HG03025 (cell line): ENCODE data around the gene NF1.

Experiments used
- ATAC-seq: cut with Tn5 transposase; IDR thresholded peaks from one replicate; pipeline ENCODE4 v1.9.1; 2021; ENCODE audit warnings: mild to moderate bottlenecking, moderate library complexity; ENCODE audit not compliant: unreplicated experiment, low FRiP score

Gene NF1

DNA sequence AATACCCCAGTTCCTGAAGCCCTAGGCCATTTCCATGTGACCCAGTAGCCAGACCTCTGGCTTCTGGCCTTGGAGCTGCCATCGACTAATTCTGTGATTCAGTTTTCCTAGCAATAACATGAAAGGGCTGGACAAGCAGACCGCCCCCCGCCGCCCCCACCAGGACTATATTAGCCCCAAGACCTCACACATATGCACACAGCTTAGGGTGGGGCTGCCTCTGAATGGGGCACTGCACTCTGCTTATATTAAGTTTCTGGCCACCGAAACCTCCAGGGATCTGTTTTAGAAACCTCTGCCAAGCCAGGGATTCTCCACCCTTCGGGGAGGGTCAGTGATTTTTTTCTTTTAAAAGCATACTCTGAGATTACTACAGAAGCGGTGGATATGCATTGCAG, 299.0 kb downstream of the NF1 start:
- ATAC-seq, result no peak

DNA sequence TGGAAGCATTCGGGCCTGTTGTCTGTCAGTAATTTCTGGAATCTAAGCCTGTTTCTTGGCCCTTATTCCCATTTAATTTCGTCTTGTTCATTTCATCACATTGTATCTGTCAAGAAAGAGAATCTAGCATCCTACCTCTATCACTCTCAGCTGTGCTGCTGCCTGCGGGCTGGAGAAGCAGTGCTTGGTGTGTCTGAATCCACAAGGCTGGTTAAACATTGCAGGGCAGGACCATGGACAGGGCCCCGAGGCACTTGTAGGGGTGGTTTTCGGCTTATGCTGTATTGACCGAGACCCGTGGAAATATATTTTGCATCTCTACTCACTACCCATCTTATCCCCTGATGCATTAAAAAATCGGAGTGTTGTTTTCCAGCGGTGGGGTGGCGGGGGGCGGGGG, 299.8 kb downstream of the NF1 start:
- no peak for ATAC-seq

DNA sequence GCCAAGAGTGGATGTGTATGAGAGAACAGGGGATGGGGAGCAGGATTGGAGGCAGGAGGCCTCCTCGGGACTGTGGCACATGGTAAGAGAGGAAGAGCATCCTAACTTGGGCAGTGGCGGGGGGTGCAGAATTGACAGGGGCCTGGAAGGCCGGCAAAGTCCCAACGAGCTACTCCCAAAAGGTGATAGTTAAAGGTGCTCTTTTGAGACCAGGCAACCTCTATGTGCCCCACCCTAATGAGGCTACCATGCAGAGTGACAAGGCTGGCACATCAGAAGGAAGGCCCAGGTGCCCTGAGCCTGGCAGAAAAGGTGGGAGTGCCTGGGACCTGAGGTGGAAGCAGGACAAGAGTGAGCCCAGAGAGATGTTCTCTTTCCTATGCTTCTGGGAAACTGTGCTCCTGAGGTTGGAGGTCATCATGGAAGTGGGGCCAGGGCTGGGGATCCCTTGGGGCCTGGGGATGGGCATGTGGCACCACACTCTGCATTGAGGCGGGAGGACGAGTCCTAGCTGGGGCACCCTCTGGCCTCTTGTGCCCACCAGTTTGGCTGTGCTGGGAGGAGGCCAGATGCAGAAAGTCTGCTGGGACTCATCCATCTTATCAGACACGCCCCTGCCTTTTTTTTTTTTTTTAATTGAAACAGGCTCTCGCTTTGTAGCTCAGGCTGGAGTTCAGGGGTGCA, 302.6 kb downstream of the NF1 start:
- no peak for ATAC-seq

DNA sequence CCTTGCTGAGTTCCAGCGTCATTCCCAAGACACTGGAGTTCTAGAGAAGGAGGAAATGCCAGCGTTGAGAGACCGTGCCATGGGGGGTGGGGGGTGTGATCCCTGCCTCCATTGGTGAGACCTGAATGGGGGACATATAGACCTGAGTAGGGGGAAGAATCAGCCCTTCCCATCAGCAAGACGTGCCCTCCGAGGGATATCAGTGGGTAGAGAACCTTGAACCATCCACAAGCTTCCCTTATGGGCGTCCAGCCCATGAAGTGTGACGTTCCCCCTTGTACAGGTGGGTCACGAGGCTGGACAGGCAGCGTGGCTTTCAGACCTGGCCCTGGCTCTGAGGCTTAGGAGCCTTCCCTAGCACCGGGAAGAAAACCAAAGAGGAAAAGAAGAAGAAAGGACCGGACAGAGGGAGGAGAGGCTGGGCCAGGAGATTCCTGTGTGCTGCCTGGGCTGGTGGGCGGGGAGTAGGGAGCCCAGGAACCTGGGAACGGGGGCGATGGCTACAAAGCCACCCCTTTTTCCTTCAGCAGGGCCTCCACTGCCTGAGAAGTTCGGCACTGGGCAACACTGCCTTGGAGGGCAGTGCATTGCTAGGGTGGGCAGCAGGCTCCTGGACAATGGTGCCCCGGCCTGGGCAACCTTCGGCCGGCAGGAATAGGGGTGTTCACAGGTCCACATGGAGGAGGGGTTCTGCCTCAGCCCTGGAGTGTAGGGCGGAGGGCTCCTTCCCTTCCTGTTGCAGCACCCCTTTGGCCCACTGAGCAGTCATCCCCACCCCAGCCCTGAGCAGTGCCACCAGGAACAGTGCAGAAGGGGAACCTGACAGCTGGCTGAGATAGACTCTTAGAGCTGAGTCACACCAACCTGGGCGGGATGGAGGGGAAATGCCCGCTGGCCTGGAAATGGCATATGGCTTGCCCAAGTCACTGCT, 303.9 kb downstream of the NF1 start:
- no peak for ATAC-seq

DNA sequence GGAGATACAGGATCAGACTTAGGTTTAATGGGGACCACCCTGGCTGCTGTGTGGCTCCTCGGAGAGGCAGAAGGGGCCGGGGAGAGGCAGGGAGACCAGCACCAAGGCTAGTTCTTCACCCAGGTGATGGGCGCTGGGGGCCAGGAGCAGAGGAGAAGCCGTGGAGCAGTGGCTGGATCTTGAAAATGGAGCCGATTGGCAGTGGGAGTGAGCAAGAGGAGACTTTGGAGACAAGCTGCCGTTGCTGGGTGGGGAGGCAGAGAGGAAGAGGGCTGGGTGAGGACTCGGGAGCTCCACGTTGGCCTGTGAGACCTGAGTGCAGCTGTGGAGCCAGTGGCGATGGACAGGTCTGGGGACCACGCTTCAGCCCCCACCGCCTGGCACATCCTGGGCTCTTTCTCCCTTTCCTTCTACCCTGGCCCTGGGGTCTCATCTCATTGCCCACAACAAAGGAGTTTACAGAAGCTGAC, 305.7 kb downstream of the NF1 start:
- ATAC-seq, result no peak

DNA sequence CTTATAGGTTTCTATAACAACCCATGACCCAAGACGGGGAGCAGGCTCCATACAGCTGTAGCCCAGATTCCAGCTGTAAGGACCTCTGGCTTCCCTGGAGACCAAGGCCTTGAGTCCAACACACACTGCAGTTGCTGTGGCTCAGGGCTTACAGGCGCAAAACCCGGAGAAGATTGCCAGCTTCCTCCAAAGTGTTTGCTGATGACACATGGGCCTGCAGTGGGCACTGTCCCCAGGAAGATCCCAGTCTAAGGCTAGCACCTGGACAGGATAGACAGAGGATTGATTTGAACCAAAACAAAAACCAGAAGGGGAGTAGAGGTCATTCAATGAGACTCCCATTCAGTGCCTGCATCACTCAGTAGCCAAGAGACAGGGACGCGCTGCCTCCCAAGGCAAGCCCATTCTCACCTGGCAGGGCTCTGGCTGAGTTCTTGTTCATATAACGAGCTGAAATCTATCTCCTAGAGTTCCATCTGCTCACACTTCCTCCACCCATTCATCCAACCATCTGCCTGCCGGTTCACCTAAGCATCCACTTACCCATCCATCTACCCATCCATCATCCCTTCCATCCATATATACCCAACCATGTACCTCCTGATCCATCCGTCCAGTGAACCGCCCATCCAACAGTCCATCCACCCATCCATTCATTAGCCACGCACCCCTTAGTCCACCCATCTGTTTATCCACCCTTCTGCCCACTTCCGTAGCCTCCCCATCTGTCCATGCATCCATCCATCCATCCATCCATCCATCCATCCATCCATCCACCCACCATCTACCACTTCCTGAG, 306.9 kb downstream of the NF1 start:
- no peak for ATAC-seq

DNA sequence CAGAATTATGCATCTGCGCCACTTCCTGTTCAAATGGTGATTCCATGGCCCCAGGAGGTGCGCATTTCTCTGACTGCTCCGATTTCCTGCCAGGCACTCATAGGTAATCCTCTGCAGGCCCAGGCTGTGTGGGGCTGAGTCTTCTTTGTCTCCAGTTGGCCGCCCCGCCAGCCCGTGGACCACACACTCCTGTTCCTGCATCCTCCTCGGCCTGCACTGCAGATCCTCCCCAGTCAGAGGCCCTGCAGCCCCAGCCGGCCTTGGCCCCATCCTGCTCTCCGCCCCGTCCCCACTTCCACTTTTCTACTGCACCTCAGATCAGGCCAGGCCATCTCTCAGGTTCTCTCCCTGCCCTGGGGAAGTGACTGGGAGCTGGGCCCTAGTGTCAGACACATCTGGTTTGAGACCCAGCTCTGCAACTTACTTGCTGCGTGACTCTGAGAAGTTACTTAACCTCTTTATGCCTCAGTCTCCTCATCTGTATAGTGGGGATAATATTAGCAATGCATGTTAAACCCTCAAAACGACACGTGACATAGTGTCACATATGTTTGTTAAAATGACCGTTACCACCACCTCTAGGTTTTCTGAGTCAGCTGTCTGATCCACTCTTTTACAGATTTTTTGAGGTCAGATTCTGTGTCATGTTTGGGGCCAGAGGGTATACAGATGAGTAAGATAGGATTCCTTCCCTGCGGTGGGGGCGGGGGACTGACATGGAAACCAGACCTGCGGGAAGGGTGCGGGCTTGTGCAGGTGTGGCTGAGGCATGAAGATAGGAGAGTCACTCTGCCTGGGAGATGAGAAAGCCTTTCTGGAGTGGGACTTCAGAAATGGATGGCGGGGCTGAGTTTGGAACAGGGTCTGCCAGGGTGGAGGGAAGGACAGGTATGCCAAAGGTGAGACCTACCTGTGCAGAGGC, 309.5 kb downstream of the NF1 start:
- ATAC-seq, result no peak

DNA sequence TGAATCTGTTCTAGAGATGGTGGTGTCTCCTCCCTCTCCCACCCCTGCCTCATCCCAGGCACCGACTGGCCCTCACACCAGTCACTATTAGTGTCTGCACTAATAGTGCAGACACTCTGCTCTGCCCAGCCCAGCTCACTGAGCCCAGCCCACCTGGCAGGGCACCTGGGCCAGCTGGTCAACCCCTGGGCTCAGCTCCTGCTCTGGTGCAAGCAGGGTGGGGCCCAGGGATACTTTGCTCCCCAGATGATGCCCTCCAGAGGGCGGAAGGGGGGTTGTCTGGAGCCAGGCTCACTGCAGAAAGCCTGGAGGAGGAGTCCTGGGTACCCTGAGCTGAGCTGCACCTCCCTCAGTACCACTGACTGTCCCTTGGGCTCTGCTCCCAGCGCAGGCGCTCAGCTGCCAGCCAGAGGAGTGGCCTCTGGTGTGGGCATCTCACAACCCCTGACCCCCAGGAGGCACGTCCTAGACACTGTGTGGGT, 311.2 kb downstream of the NF1 start:
- ATAC-seq, result no peak

DNA sequence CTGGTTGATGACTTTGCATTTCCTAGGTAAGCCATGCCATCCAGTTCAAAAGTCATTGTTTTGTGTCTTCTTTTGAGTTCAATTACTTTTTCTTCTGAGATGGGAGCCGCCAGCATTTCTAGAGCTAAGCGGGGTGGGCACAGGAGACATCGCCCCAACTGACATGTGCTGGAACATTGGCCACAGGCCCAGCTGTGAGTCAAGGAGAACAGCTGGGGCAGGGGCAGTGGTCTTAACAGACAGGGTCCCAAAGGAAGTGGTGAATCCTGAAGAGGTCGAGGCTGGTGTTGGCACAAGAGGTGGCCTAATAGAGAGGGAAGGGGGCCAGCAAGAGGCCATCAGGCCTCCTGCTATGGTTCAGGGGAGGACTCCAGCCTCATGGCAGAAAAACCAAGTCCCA, 313.8 kb downstream of the NF1 start:
- ATAC-seq, result no peak

DNA sequence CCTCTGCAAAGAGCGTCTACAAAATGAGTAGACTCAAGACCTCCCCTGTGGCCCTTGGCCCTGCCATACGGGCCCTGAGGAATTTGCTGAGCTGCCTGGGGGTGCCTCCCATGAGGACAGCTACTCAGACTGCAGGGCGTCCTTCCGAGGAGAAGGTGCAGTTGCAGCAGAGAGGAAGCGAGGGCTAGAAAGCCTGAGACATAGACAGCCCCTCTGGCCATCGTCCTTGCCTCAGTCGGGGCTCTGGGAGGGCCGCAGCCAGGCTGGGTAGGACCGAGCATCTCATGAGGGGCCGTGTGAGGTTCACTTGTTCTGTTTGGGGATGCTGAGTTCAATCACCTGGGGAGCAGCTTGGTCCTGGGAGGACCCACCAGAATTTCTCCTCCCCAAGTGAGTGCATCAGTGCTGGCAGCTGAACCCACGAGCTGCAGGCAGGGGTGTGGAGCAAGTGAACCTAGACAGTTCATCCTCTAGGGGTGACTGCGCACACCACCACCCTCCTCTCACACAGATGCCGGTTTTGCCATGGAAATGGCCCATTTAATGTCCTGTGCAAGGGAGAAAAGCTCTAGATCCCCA, 317.0 kb downstream of the NF1 start:
- ATAC-seq, result no peak

DNA sequence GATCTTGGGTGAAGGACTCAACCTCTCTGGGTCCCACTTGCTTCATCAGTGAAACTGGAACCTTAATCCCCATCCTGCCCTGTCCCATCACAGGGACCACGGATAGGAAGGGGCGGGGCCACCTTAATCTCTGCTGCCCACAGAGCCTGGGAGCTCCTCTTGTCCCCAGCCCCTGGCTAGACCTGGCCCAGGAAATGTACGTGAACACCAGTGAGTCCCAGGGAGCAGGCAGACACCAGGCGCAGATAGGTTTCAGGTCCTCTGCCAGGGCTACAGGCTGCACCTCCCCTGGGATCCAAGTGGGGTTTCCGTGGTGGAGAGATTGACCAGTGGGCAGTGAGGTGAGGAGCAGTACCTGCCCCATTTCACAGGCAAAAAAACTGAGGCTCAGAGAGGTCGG, 317.7 kb downstream of the NF1 start:
- no peak for ATAC-seq

DNA sequence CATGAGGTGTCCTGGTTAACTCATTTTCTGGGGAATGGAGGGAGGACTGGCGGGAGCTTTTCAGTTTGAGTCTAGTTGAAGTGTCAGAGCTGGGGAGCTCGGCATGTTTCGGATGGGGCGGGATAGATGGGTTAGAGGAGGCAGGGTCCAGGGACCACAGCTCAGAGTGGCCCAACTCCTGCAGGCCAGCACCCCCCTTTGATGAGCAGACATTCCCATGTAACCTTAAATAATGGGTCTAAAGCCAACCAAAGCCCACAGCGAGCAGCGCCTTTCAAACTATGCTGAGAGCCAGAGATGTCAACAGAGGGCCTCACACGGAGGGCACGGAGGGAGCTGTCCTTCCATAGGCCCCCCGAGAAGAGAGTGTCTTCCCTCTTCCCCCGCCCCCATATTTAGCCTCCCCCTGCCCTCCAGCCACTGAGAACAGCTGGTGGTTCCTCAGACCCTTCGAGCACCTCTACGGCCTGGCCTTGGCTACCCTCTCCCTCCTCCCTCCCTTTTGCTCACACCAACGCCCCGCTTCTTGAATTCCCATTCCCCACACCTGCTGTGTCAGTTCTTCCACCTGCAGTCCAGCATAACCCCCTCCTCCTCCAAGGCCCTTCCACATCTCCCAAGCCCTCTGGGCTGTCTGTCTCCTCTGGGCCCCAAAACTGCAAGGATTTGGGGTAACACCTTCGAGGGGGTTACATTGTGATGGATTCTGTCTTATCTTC, 318.5 kb downstream of the NF1 start:
- ATAC-seq, result no peak

DNA sequence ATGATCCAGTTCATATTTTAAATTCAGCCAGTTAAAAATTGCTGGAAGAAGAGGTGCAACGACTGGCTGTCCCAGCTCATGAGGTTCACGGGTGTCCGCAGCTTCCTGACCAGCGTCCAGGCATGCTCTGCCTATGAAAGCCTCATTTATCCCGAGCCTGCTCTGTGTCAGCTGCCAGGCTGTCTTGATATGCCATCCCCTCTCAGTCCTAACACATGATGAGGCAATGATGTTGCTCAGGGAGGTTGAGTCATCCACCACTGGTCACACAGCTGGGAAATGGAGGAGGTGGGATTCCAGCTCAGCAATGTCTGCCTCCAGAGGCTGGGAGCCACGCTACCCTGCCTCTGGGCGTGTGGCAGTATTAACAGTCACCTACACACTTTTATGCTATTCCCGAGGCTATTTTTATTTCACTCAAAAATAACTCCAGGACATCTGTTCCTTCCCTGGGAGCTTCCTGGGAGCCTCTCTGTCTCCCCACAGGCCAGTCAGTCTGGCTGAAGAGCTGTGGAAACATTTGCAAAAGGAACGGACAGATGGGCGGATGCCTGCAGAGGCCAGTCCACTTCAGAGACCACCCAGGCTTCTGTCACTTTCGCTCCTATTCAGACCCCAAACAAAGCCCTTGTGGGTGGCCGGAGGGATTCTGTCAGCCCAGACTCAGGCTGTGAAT, 319.2 kb downstream of the NF1 start:
- no peak for ATAC-seq

DNA sequence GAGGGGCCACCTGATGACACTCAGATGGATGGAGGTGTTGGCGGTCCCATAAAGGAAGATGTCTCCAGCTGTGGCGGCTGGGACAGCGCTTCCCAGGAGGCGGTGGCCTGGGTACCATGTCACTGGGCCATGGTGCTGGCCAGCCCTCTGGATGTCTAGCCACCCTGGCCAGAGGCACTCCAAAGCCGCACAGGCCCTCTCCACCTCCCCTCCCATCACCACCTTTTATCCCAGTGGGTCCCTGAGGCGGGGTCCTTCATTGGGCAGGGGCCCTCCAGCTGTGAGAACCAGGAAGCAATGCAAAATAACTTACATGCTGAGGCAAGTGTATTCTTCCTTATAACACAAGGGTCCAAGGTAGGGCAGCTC, 319.8 kb downstream of the NF1 start:
- ATAC-seq, result no peak

DNA sequence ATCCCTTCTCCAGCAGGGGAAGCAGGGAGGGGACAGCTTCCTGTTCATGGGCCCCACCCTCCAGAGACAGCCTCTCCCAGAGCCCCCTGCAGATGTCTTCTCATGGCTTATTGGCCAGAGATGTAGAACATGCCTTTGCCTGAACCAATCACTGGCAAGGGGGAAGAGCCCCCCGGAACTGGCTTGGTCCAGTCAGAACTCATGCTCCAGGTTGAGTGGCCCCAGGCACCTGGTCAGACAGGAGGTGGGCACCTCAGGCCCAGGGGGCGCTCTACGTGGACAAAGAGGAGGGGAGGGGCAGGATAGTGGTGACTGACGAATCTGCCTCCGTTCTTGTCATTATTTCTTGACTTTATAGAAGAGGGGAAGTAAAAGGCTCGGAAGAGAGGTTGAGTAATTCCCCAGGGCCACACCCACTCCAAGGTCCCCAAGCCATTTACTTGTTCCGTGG, 320.3 kb downstream of the NF1 start:
- ATAC-seq, result no peak

DNA sequence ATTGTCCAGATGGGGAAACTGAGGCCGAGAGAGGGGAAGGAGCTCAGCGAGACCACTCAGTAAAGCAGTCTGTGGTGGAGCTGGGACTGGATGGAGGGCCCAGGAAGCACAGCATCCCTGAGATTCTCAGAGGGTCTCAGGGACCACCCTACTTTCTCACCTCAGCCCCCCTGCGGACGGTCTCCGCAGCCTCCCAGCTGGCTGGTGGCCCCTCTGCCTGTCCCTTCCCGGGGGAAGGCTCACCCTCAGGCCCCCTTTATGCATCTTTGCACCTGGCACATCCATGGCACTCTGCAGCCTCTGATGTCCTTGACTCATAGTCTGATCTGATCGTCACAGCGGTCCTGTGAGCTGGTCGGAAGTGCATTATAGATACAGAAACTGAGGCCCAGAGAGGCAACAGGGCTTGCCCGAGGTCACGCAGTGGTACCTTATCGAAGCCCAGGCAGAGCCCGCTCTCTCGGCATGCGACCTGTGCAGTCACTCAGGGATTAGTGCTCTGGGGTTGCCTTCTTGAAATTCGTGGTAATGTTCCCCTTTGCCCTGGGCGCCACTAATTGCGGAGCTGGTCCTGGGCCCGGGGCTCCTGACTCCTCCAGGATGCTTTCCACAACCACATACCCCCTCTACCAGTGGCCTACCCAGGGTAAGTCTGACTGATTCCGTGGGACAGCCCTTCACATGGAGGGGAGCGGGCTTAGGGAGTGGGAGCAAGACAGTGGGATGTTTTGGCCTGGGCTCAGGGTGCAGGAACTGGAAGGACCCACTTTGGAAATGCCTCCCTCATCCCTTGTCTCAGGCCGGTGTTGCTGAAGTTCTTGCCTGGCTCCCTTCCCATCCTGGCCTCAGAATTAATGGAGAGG, 321.1 kb downstream of the NF1 start:
- no peak for ATAC-seq

DNA sequence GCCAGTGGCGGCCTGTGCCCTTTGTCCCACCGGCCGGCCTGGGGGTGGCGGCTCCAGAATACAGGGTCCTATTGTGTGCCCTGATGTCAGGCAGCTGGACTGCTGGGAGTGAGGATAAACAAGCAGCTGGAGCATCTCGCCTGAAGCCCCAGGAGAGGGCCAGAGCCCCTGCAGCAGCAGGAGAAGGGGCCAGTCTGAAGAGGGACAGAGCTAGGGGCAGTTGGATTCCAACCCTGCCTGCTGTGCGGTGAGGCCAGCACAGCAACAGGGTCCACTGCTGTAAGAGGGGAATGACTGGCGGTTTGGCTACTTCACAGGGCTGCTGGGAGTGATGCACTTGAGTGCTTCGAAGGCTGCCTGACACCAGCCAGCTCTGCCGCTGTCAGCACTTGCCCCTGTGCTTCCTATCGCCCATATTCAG, 321.7 kb downstream of the NF1 start:
- ATAC-seq, result no peak
